OCI-LY1 (cell line): Measurements from ENCODE around the gene TRPC4.

Source experiments
- H2AFZ ChIP-seq: fragments of 200-600 bp; sonication (generic), shearing (Covaris generic); 2 replicates; pipeline ENCODE4 v1.6.0; 2014; ENCODE audit warnings: antibody characterized with exemption, mild to moderate bottlenecking, low read length
- H3F3A ChIP-seq: fragments of 200-600 bp; sonication (generic), shearing (Covaris generic); 2 replicates; pipeline ENCODE4 v1.6.0; 2014; ENCODE audit warnings: mild to moderate bottlenecking, antibody characterized with exemption, low read length, moderate library complexity; ENCODE audit not compliant: insufficient read depth
- H3K27ac ChIP-seq: fragments of 200-600 bp; sonication (generic); 2 replicates; pipeline ENCODE4 v1.5.1; 2014; ENCODE audit warnings: low read length, mixed run types, mild to moderate bottlenecking, low read depth; ENCODE audit not compliant: poor library complexity, severe bottlenecking
- H3K27me3 ChIP-seq: fragments of 200-600 bp; sonication (generic); 2 replicates; pipeline ENCODE4 v1.6.0; 2014; ENCODE audit warnings: antibody characterized with exemption, mild to moderate bottlenecking, low read length, moderate library complexity; ENCODE audit not compliant: insufficient read depth
- H3K36me3 ChIP-seq: fragments of 200-600 bp; sonication (generic); 2 replicates; pipeline ENCODE4 v1.6.1; 2014; ENCODE audit warnings: mild to moderate bottlenecking, antibody characterized with exemption, low read length, moderate library complexity, mixed read lengths; ENCODE audit not compliant: insufficient read depth
- H3K4me1 ChIP-seq: fragments of 200-600 bp; sonication (generic); 2 replicates; pipeline ENCODE4 v1.5.1; 2014; ENCODE audit warnings: mild to moderate bottlenecking, low read length, moderate library complexity; ENCODE audit not compliant: insufficient read depth, severe bottlenecking
- H3K4me2 ChIP-seq: fragments of 200-600 bp; sonication (generic), shearing (Covaris generic); 2 replicates; pipeline ENCODE4 v1.6.1; 2014; ENCODE audit warnings: low read length
- H3K4me3 ChIP-seq: fragments of 200-600 bp; sonication (generic); 2 replicates; pipeline ENCODE4 v1.5.1; 2014; ENCODE audit warnings: low read length, low read depth, mild to moderate bottlenecking, mixed read lengths; ENCODE audit not compliant: poor library complexity, severe bottlenecking
- H3K79me2 ChIP-seq: fragments of 200-600 bp; shearing (Covaris generic); 2 replicates; pipeline ENCODE4 v1.6.1; 2016; ENCODE audit warnings: mixed run types, low read length, mixed read lengths; ENCODE audit not compliant: insufficient read depth
- H3K9ac ChIP-seq: fragments of 200-600 bp; sonication (generic), shearing (Covaris generic); 2 replicates; pipeline ENCODE4 v1.6.1; 2014; ENCODE audit warnings: mild to moderate bottlenecking, low read length, mixed read lengths
- H3K9me2 ChIP-seq: fragments of 200-600 bp; sonication (generic), shearing (Covaris generic); 2 replicates; pipeline ENCODE4 v1.6.1; 2014; ENCODE audit warnings: low read depth, mild to moderate bottlenecking, low read length, mixed read lengths
- H3K9me3 ChIP-seq: fragments of 200-600 bp; shearing (Covaris generic); 2 replicates; pipeline ENCODE4 v1.6.1; 2014; ENCODE audit warnings: low read length, mixed read lengths
- H4K20me1 ChIP-seq: fragments of 200-600 bp; sonication (generic), shearing (Covaris generic); 2 replicates; pipeline ENCODE4 v1.6.0; 2016; ENCODE audit warnings: mild to moderate bottlenecking, low read length; ENCODE audit not compliant: insufficient read depth
- EZH2 ChIP-seq: fragments of 200-600 bp; sonication (generic), shearing (Covaris generic); IDR thresholded peaks from 2 replicates; pipeline ENCODE4 v1.8.0; 2017; ENCODE audit warnings: borderline replicate concordance, mixed run types, mild to moderate bottlenecking, antibody characterized with exemption, low read length, moderate library complexity, mixed read lengths
- TF ChIP-seq, protein P1 (sequence below): fragments of 200-600 bp; sonication (generic), shearing (Covaris generic); IDR thresholded peaks from 2 replicates; pipeline ENCODE4 v1.5.1; 2017; ENCODE audit warnings: mild to moderate bottlenecking, antibody characterized with exemption, low read length, moderate library complexity, mixed read lengths

Gene TRPC4

GRCh38 chr13:37775871-37776270 is 93.7 kb downstream of the TRPC4 start:
- Histone ChIP-seq H3K4me2 (no peak overlapping the region), H3K9me2 (no peaks in the 10 kb centered on the region), H3K9me3 (no peaks in the 10 kb centered on the region), H3K27me3 (no peaks in the 10 kb centered on the region), H3K4me3 (no peak overlapping the region), H3K79me2 (no peaks in the 10 kb centered on the region), H3K4me1 (no peaks in the 10 kb centered on the region), H3K36me3 (no peaks in the 10 kb centered on the region), H3K9ac (no peak overlapping the region), H4K20me1 (no peaks in the 10 kb centered on the region), H3K27ac (no peak overlapping the region), H2AFZ (no peak overlapping the region), H3F3A (no peaks in the 10 kb centered on the region)
- TF ChIP-seq, protein P1, sequence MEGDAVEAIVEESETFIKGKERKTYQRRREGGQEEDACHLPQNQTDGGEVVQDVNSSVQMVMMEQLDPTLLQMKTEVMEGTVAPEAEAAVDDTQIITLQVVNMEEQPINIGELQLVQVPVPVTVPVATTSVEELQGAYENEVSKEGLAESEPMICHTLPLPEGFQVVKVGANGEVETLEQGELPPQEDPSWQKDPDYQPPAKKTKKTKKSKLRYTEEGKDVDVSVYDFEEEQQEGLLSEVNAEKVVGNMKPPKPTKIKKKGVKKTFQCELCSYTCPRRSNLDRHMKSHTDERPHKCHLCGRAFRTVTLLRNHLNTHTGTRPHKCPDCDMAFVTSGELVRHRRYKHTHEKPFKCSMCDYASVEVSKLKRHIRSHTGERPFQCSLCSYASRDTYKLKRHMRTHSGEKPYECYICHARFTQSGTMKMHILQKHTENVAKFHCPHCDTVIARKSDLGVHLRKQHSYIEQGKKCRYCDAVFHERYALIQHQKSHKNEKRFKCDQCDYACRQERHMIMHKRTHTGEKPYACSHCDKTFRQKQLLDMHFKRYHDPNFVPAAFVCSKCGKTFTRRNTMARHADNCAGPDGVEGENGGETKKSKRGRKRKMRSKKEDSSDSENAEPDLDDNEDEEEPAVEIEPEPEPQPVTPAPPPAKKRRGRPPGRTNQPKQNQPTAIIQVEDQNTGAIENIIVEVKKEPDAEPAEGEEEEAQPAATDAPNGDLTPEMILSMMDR, result no peak
- TF ChIP-seq EZH2, result no peak

DNA sequence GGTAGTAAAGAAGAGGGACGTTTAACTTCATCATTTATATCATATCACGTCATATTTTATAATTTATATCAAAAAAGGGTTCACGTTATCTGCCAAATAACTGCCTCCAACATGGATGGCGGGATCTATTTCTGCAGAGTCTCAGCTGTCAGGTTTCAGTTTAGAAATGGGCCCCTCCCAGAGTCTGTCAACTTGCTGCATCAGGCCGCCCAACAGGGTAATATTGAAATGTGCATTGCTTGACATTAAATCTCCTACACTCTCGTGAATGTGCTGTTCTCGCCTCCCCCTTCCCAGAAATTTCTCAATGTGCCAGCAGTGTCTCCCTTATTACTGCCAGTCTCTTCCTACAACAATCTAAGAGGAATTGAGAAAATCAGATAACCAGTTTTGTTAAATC is 96.9 kb downstream of the TRPC4 start:
- no peaks in the 10 kb centered on the region for H3K36me3 ChIP-seq
- H3K79me2 ChIP-seq, result no peaks in the 10 kb centered on the region
- TF ChIP-seq, protein P1, result no peak
- TF ChIP-seq EZH2, result no peak
- H3K9ac ChIP-seq, result no peak overlapping the region
- no peaks in the 10 kb centered on the region for H4K20me1 ChIP-seq
- H3K4me2 ChIP-seq, result no peak overlapping the region
- no peak overlapping the region for H3K4me3 ChIP-seq
- no peaks in the 10 kb centered on the region for H3K9me3 ChIP-seq
- H2AFZ ChIP-seq, result no peak overlapping the region
- H3F3A ChIP-seq, result no peaks in the 10 kb centered on the region
- no peaks in the 10 kb centered on the region for H3K4me1 ChIP-seq
- H3K27me3 ChIP-seq, result no peaks in the 10 kb centered on the region
- no peak overlapping the region for H3K27ac ChIP-seq
- no peaks in the 10 kb centered on the region for H3K9me2 ChIP-seq

GRCh38 chr13:37769545-37769944 is 100.0 kb downstream of the TRPC4 start:
- Histone ChIP-seq H2AFZ (no peak overlapping the region), H3K27ac (no peak overlapping the region), H3K4me3 (no peak overlapping the region), H3K27me3 (no peaks in the 10 kb centered on the region), H4K20me1 (no peaks in the 10 kb centered on the region), H3K4me2 (no peak overlapping the region), H3K9me2 (no peaks in the 10 kb centered on the region), H3K9ac (no peak overlapping the region), H3K36me3 (no peaks in the 10 kb centered on the region), H3K9me3 (no peaks in the 10 kb centered on the region), H3K4me1 (no peaks in the 10 kb centered on the region), H3K79me2 (no peaks in the 10 kb centered on the region), H3F3A (no peaks in the 10 kb centered on the region)
- TF ChIP-seq, protein P1, result no peak
